Stomach (tissue), 9 donors: Measurements from ENCODE around the gene TMIGD1. TPM values are rescaled to one million over a fixed set of nuclear protein-coding genes. Genes with fewer than 3 reads are reported as not detected.
"Not testable (repeated sequence)": the region's sequence is repeated elsewhere in the genome, so short reads cannot be mapped to it uniquely, and the experiment has no call there.

Source experiments
- DNase-seq, 2 donors: peaks; one replicate each; pipeline versions ENCODE4 v3.0.0 to v3.0.0-alpha.2; 2013 to 2019
- H3K27ac ChIP-seq, 5 donors: fragments of 200-600 bp in 4 of 5; sonication (generic) in 4 of 5; one replicate each; pipeline ENCODE4 v1.5.1; 2013 to 2019; ENCODE audit warnings: mild to moderate bottlenecking in 1 of 5, moderate library complexity in 1 of 5
- H3K27me3 ChIP-seq, 3 donors: fragments of 200-600 bp; sonication (generic); one replicate each; pipeline ENCODE4 v1.5.1; 2017 to 2019; ENCODE audit warnings: mixed run types in 1 of 3
- H3K36me3 ChIP-seq, 4 donors: fragments of 200-600 bp; sonication (generic); 1 replicate in 3 of 4; 2 replicates in 1 of 4; pipeline ENCODE4 v1.5.1; 2016 to 2019
- H3K4me1 ChIP-seq, 4 donors: fragments of 200-600 bp; sonication (generic); one replicate each; pipeline ENCODE4 v1.5.1; 2016 to 2019
- H3K4me3 ChIP-seq, 4 donors: fragments of 200-600 bp; sonication (generic) in 3 of 4; one replicate each; pipeline ENCODE4 v1.5.1; 2016 to 2019; ENCODE audit warnings: mild to moderate bottlenecking in 1 of 4
- H3K9me3 ChIP-seq, 4 donors: fragments of 200-600 bp; sonication (generic); one replicate each; pipeline ENCODE4 v1.5.1; 2016 to 2019
- EP300 ChIP-seq: sonication (generic); formaldehyde crosslinking; IDR thresholded peaks from one replicate; pipeline ENCODE4 v1.6.1; 2017; ENCODE audit warnings: antibody characterized with exemption
- POLR2A ChIP-seq, 4 donors: fragments of 450-650 bp; IDR thresholded peaks; one replicate each; pipeline ENCODE4 v1.6.1; 2016; ENCODE audit warnings: antibody characterized with exemption in 4 of 4, control low read depth in 2 of 4, mild to moderate bottlenecking in 1 of 4, moderate library complexity in 1 of 4
- POLR2AphosphoS5 ChIP-seq, 3 donors: sonication (generic); formaldehyde crosslinking; IDR thresholded peaks; one replicate each; pipeline ENCODE4 v1.6.1; 2016; ENCODE audit warnings: antibody characterized with exemption in 3 of 3
- WGBS, 5 donors: extraction: QIAGEN DNeasy Blood & Tissue Kit in 3 of 5; methylation state at CpG; one replicate each; pipeline versions ENCODE4 v1.1.5 to v1.1.7; 2013 to 2018; 5-methylcytosine and 5-hydroxymethylcytosine counted together
- intact Hi-C: fragments of 100-400 bp; cut with DNase I; formaldehyde crosslinking; loops from one replicate; pipeline ENCODE4 v1.15.1; 2023; ENCODE audit warnings: low total_unique reads
- polyA plus RNA-seq, 3 donors: library from polyadenylated mRNA; stranded (reverse); fragments of 200-250 nt; gene quantifications; one replicate each; pipeline ENCODE4 v1.2.3, GENCODE V29; 2013
- total RNA-seq, 5 donors: library from RNA; depleted of rRNA; stranded (reverse); fragments of >200 nt; gene quantifications; one replicate each; pipeline versions ENCODE4 v1.1.0 to v1.2.3, GENCODE V29; 2014 to 2016
- TF ChIP-seq, protein P1 (sequence below), 7 experiments: fragments of 450-650 bp in 4 of 7; fragments of 200-600 bp in 3 of 7; sonication (generic) in 3 of 7; IDR thresholded peaks; one replicate each; pipeline ENCODE4 v1.5.1; 2016 to 2019; ENCODE audit warnings: antibody characterized with exemption in 7 of 7, control low read depth in 2 of 7, mild to moderate bottlenecking in 1 of 7
- donor health status: healthy with polysubstance abuse.
- donor health status: Bipolar disorder and iron deficiency.
- donor health status: healthy.

The TMIGD1 gene
- total and polyA plus RNA-seq, 8 donors: 1.1 TPM; not detected in 7

DNA sequence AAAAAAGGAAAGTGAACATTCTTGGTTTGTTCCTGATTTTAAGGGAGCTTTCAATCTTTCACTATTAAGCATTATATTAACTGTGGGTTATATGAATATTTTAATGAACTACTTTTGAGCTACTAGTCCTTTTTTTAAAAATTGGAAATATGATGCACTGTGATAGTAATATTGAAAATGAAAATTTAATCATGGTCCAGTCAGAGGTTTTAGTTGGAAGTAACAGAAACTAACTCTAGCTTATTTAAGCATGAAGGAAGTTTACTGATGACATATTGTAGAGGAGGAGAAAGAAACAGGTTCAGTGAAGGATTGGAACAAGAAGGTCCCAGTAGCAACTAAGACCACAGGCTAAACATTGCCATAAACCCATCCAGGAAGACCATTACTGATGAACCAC, 20.8 kb upstream of the TMIGD1 start:
- Histone ChIP-seq H3K4me1 (no peaks in the 10 kb centered on the region), H3K27ac (no peak overlapping the region), H3K9me3 (no peaks in the 10 kb centered on the region), H3K27me3 (no peaks in the 10 kb centered on the region), H3K36me3 (no peaks in the 10 kb centered on the region), H3K4me3 (no peak overlapping the region)
- intact Hi-C loops: no loop called here
- no peak for TF ChIP-seq EP300
- no peak for TF ChIP-seq POLR2AphosphoS5 (IDR thresholded peaks at IDR 0.05)
- no peak for TF ChIP-seq POLR2A (IDR thresholded peaks at IDR 0.05)
- TF ChIP-seq, protein P1, sequence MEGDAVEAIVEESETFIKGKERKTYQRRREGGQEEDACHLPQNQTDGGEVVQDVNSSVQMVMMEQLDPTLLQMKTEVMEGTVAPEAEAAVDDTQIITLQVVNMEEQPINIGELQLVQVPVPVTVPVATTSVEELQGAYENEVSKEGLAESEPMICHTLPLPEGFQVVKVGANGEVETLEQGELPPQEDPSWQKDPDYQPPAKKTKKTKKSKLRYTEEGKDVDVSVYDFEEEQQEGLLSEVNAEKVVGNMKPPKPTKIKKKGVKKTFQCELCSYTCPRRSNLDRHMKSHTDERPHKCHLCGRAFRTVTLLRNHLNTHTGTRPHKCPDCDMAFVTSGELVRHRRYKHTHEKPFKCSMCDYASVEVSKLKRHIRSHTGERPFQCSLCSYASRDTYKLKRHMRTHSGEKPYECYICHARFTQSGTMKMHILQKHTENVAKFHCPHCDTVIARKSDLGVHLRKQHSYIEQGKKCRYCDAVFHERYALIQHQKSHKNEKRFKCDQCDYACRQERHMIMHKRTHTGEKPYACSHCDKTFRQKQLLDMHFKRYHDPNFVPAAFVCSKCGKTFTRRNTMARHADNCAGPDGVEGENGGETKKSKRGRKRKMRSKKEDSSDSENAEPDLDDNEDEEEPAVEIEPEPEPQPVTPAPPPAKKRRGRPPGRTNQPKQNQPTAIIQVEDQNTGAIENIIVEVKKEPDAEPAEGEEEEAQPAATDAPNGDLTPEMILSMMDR (IDR thresholded peaks at IDR 0.05): no peak
- DNase-seq: no peak

DNA sequence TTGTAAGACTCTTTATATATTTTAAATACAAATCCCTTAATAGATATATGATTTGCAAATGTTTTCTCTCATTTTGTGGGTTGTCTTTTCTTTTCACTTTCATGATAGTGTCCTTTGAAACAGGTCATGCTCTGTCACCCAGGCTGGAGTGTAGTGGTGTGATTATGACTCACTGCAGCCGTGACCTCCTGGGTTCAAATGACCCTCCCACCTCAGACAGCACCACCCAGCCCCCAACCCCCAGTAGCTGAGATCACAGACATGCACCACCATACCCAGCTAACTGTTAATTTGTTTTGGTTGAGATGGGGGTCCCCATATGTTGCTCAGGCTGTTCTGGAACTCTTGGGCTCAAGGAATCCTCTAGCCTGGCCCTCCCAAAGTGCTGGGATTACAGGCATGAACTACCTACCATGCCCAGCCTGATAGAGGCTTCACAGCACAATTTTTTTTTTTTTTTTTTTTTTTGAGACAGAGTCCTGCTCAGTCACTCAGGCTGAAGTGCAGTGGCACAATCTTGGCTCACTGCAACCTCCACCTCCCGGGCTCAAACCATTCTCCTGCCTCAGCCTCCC, 18.5 kb upstream of the TMIGD1 start:
- 79 to 88% (median 85%) methylated on average over 2 of the region's 2 CpGs for WGBS, 5 donors
- H3K27me3 ChIP-seq: no peaks in the 10 kb centered on the region
- H3K9me3 ChIP-seq: no peaks in the 10 kb centered on the region
- H3K27ac ChIP-seq: peak overlapping the region in 2 of 5 donors; percentile 35 to 55
- intact Hi-C loops: no loop called here
- no peaks in the 10 kb centered on the region for H3K4me1 ChIP-seq
- H3K36me3 ChIP-seq: no peaks in the 10 kb centered on the region
- DNase-seq: no peak
- no peak overlapping the region for H3K4me3 ChIP-seq
- TF ChIP-seq EP300: no peak
- no peak for TF ChIP-seq POLR2AphosphoS5 (IDR thresholded peaks at IDR 0.05)
- TF ChIP-seq, protein P1 (IDR thresholded peaks at IDR 0.05): no peak
- TF ChIP-seq POLR2A (IDR thresholded peaks at IDR 0.05): no peak

DNA sequence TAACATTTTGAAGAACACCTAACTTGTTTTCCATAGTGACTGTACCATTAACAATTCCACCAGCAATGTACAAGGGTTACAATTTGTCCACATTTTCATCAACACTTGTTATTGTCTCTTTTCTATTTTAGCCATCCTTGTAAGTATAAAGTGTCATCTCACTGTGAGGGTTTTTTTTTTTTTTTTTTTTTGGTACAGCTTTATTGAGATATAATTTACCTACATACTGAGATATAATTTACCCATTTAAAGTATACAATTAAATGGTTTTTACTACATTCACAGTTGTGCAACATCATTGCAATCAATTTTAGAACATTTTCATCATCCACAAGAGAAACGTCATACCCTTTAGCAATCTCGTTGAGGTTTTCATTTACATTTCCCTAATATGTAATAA, 17.9 kb upstream of the TMIGD1 start:
- Histone ChIP-seq H3K36me3 (no peaks in the 10 kb centered on the region), H3K27ac (peak overlapping the region in 2 of 5 donors; percentile 7 to 35), H3K9me3 (no peaks in the 10 kb centered on the region), H3K4me3 (no peak overlapping the region), H3K27me3 (no peaks in the 10 kb centered on the region), H3K4me1 (peaks cover 0 to 3% (median 0%) of the 10 kb centered on the region in 4 donors)
- WGBS, 5 donors: 83 to 96% (median 93%) methylated on average over 2 of the region's 2 CpGs
- TF ChIP-seq POLR2AphosphoS5 (IDR thresholded peaks at IDR 0.05) (no peak), EP300 (no peak), POLR2A (IDR thresholded peaks at IDR 0.05) (no peak)
- TF ChIP-seq, protein P1 (IDR thresholded peaks at IDR 0.05): no peak
- intact Hi-C loops: no loop called here
- DNase-seq: no peak

DNA sequence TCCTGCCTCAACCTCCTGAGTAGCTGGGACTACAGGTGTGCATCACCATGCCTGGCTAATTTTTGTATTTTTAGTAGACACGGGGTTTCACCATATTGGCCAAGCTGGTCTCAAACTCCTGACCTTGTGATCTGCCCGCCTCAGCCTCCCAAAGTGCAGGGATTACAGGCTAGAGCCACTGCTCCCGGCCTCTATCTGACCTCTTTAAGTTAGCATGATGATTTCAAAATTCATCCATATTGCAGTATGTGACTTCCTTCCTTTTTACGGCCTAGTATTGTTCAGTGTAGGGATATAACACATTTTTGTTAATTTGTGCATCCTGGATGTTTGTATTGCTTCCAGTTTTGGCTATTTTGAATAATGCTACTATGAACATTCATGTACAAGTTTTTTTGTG, 17.4 kb upstream of the TMIGD1 start:
- H3K4me3 ChIP-seq, intact Hi-C loops, H3K36me3 ChIP-seq, H3K4me1 ChIP-seq, DNase-seq, H3K9me3 ChIP-seq, H3K27me3 ChIP-seq: not testable (repeated sequence)
- H3K27ac ChIP-seq: peak overlapping the region in 2 of 5 donors; percentile 7 to 35
- WGBS, 5 donors: 78 to 95% (median 90%) methylated on average over 4 of the region's 4 CpGs

DNA sequence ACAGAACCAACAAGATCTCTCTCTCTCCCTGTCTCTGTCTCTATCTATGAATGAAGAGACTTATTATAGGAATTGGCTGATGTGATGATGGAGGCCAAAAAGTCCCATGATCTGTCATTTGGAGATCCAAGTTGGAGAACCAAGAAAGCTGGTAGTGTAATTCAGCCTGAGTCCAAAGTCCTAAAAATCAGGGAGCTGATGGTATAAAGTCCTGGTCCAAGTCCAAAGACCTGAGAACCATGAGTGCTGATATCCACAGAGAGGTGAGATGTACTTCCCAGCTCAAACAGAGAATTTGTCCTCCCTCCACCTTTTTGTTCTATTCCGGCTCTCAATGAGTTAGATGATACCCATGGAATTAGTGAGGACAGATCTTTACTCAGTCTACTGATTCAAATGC, 15.4 kb upstream of the TMIGD1 start:
- WGBS, 5 donors: 80 to 96% (median 93%) methylated on average over 1 of the region's 1 CpG
- no peak overlapping the region for H3K27ac ChIP-seq
- no peak overlapping the region for H3K4me3 ChIP-seq
- H3K27me3 ChIP-seq: no peaks in the 10 kb centered on the region
- DNase-seq: no peak
- H3K36me3 ChIP-seq: no peaks in the 10 kb centered on the region
- peaks cover 12 to 28% (median 23%) of the 10 kb centered on the region in 4 donors for H3K4me1 ChIP-seq
- intact Hi-C loops: no loop called here
- TF ChIP-seq, protein P1 (IDR thresholded peaks at IDR 0.05): no peak
- TF ChIP-seq POLR2A (IDR thresholded peaks at IDR 0.05) (no peak), POLR2AphosphoS5 (IDR thresholded peaks at IDR 0.05) (no peak), EP300 (no peak)
- H3K9me3 ChIP-seq: no peaks in the 10 kb centered on the region
